Liver (tissue), 3 donors: ENCODE measurements around the gene PLXDC1.

Experiments
- EGR1 ChIP-seq, 2 donors: IDR thresholded peaks; 2 replicates each; pipeline ENCODE4 v1.6.1; 2016 to 2018; ENCODE audit warnings: antibody characterized with exemption in 2 of 2, low read depth in 2 of 2
- FOXA1 ChIP-seq: IDR thresholded peaks from 2 replicates; pipeline ENCODE4 v1.6.1; 2016; ENCODE audit warnings: antibody characterized with exemption
- FOXA2 ChIP-seq: IDR thresholded peaks from 2 replicates; pipeline ENCODE4 v1.6.1; 2016; ENCODE audit warnings: antibody characterized with exemption
- JUND ChIP-seq, 2 donors: IDR thresholded peaks; 2 replicates each; pipeline ENCODE4 v1.6.1; 2016; ENCODE audit warnings: antibody characterized with exemption in 2 of 2
- NR2F2 ChIP-seq: IDR thresholded peaks from 2 replicates; pipeline ENCODE4 v1.6.1; 2016; ENCODE audit warnings: antibody characterized with exemption
- RAD21 ChIP-seq, 2 donors: IDR thresholded peaks; 2 replicates each; pipeline ENCODE4 v1.6.1; 2016; ENCODE audit warnings: antibody characterized with exemption in 2 of 2, mild to moderate bottlenecking in 2 of 2
- SP1 ChIP-seq: IDR thresholded peaks from 2 replicates; pipeline ENCODE4 v1.6.1; 2018; ENCODE audit warnings: antibody characterized with exemption, mild to moderate bottlenecking
- TAF1 ChIP-seq: conservative IDR thresholded peaks from 2 replicates; pipeline ENCODE4 v1.6.1; 2016; ENCODE audit warnings: antibody characterized with exemption, mild to moderate bottlenecking
- YY1 ChIP-seq: IDR thresholded peaks from 2 replicates; pipeline ENCODE4 v1.6.1; 2016; ENCODE audit warnings: antibody characterized with exemption, mild to moderate bottlenecking
- TF ChIP-seq, protein P1 (sequence below): IDR thresholded peaks from 2 replicates; pipeline ENCODE4 v1.6.1; 2016; ENCODE audit warnings: antibody characterized with exemption, mild to moderate bottlenecking
- TF ChIP-seq, protein P2 (sequence below): fragments of 150-350 bp; IDR thresholded peaks from 2 replicates; pipeline ENCODE4 v1.5.1; 2017; ENCODE audit warnings: improper control_type of control experiment, low read depth, low read length; ENCODE audit not compliant: missing input control
- TF ChIP-seq, protein P3 (sequence below): IDR thresholded peaks from 2 replicates; pipeline ENCODE4 v1.6.1; 2016; ENCODE audit warnings: antibody characterized with exemption
- TF ChIP-seq, protein P4 (sequence below): IDR thresholded peaks from 2 replicates; pipeline ENCODE4 v1.6.1; 2016; ENCODE audit warnings: antibody characterized with exemption
- donor health status: healthy.
- donor health status: healthy.

DNA sequence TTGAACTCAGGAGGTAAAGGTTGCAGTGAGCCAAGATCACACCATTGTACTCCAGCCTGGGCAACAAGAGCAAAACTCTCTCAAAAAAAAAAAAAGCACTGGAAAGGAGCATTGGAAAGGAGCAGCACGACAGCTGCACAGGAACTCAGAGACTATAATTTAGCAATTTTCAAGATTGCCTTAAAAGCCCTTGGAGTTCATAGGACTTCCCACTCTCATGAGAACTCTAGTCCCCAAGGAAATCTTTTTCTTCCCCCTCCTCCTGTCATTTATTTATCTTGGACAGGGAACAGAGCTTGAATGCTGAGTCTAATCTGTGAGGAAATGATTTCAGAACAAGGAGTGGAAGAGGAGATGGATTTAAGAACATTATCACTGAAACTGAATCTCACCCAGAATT, 69.0 kb downstream of the PLXDC1 start:
- TF ChIP-seq, protein P1, sequence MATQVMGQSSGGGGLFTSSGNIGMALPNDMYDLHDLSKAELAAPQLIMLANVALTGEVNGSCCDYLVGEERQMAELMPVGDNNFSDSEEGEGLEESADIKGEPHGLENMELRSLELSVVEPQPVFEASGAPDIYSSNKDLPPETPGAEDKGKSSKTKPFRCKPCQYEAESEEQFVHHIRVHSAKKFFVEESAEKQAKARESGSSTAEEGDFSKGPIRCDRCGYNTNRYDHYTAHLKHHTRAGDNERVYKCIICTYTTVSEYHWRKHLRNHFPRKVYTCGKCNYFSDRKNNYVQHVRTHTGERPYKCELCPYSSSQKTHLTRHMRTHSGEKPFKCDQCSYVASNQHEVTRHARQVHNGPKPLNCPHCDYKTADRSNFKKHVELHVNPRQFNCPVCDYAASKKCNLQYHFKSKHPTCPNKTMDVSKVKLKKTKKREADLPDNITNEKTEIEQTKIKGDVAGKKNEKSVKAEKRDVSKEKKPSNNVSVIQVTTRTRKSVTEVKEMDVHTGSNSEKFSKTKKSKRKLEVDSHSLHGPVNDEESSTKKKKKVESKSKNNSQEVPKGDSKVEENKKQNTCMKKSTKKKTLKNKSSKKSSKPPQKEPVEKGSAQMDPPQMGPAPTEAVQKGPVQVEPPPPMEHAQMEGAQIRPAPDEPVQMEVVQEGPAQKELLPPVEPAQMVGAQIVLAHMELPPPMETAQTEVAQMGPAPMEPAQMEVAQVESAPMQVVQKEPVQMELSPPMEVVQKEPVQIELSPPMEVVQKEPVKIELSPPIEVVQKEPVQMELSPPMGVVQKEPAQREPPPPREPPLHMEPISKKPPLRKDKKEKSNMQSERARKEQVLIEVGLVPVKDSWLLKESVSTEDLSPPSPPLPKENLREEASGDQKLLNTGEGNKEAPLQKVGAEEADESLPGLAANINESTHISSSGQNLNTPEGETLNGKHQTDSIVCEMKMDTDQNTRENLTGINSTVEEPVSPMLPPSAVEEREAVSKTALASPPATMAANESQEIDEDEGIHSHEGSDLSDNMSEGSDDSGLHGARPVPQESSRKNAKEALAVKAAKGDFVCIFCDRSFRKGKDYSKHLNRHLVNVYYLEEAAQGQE = no peak
- TF ChIP-seq, protein P2, sequence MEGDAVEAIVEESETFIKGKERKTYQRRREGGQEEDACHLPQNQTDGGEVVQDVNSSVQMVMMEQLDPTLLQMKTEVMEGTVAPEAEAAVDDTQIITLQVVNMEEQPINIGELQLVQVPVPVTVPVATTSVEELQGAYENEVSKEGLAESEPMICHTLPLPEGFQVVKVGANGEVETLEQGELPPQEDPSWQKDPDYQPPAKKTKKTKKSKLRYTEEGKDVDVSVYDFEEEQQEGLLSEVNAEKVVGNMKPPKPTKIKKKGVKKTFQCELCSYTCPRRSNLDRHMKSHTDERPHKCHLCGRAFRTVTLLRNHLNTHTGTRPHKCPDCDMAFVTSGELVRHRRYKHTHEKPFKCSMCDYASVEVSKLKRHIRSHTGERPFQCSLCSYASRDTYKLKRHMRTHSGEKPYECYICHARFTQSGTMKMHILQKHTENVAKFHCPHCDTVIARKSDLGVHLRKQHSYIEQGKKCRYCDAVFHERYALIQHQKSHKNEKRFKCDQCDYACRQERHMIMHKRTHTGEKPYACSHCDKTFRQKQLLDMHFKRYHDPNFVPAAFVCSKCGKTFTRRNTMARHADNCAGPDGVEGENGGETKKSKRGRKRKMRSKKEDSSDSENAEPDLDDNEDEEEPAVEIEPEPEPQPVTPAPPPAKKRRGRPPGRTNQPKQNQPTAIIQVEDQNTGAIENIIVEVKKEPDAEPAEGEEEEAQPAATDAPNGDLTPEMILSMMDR = no peak
- TF ChIP-seq TAF1 (no peak), SP1 (no peak), YY1 (no peak), NR2F2 (peak; percentile 36), JUND (IDR thresholded peaks at IDR 0.05) (no peak), FOXA2 (no peak), EGR1 (IDR thresholded peaks at IDR 0.05; ENCODE audit: low read depth in 2 of 2) (no peak), FOXA1 (no peak), RAD21 (IDR thresholded peaks at IDR 0.05) (no peak)
- TF ChIP-seq, protein P3, sequence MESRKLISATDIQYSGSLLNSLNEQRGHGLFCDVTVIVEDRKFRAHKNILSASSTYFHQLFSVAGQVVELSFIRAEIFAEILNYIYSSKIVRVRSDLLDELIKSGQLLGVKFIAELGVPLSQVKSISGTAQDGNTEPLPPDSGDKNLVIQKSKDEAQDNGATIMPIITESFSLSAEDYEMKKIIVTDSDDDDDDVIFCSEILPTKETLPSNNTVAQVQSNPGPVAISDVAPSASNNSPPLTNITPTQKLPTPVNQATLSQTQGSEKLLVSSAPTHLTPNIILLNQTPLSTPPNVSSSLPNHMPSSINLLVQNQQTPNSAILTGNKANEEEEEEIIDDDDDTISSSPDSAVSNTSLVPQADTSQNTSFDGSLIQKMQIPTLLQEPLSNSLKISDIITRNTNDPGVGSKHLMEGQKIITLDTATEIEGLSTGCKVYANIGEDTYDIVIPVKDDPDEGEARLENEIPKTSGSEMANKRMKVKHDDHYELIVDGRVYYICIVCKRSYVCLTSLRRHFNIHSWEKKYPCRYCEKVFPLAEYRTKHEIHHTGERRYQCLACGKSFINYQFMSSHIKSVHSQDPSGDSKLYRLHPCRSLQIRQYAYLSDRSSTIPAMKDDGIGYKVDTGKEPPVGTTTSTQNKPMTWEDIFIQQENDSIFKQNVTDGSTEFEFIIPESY = no peak
- TF ChIP-seq, protein P4, sequence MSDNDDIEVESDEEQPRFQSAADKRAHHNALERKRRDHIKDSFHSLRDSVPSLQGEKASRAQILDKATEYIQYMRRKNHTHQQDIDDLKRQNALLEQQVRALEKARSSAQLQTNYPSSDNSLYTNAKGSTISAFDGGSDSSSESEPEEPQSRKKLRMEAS = no peak
